Ramos (cell line): Measurements from ENCODE around the gene TRIM54.

Experiments
- in situ Hi-C: fragments of 300-500 bp; cut with MboI; formaldehyde crosslinking; loops from one replicate; pipeline ENCODE4 v1.14.3; 2022; ENCODE audit warnings: low sequenced_read_pairs; ENCODE audit not compliant: unreplicated experiment

Gene TRIM54, protein sequence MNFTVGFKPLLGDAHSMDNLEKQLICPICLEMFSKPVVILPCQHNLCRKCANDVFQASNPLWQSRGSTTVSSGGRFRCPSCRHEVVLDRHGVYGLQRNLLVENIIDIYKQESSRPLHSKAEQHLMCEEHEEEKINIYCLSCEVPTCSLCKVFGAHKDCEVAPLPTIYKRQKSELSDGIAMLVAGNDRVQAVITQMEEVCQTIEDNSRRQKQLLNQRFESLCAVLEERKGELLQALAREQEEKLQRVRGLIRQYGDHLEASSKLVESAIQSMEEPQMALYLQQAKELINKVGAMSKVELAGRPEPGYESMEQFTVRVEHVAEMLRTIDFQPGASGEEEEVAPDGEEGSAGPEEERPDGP

DNA sequence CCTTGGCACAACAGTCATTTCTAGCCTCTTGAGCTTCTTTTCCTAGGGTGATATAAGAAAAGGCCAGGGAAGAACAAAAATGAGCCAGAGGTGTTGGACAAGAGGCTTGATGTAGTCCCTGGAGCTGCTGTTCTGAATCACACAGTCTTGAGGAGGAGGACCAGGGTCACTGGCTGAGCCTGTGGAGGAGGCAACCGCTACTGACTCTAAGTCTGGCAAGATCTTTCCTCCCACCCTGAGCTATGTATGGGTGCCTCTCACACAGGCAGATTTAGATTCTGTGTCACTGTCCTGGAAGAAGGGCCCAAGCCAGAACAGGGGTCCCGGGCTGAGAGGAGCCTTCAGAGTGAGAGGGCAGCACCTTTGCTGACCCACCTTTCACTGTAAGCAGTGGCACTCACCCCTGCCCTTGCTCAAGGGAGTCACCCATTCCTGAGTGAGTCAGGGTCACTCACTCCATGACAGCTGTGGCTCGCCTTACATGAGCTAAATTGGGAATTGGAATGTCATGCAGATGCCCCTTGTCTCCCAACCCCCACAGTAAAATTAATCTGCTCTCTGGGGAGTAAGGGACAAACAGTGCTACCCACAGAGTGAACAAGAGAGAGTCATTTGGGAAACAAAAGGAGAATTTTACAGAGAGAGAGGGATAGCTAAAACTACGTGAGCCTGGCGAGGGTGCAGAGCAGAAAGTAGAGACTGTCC, at the start of gene TRIM54:
Gene TRIM54 (plus strand): TSS at position 575 of the 705 bp plus-strand sequence. CDS start 303 bp downstream, outside the sequence.
- in situ Hi-C loops = loop anchor here (5.0 kb wide), 1 partner anchor 180 kb away; no protein-coding TSS in a partner anchor

DNA sequence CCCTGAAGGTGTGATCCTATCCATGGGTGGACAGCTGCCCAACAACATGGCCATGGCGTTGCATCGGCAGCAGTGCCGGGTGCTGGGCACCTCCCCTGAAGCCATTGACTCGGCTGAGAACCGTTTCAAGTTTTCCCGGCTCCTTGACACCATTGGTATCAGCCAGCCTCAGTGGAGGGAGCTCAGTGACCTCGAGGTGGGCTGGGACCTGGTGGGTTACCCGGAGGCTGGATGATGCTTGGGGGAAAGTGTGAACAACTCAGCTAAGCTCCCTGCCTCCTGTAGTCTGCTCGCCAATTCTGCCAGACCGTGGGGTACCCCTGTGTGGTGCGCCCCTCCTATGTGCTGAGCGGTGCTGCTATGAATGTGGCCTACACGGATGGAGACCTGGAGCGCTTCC, 48.9 kb upstream of the TRIM54 start:
- in situ Hi-C loops = no loop called here

DNA sequence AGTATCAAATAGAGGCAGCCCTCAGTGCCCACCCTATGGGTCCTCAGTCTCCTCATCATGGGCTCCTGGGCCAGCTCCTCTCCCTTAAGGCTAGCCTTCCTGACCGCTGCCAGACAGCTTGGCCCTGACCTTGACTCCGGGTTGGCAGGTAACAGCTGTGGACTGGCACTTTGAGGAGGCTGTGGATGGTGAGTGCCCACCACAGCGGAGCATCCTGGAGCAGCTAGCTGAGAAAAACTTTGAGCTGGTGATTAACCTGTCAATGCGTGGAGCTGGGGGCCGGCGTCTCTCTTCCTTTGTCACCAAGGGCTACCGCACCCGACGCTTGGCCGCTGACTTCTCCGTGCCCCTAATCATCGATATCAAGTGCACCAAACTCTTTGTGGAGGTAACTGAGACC, 46.1 kb upstream of the TRIM54 start:
- in situ Hi-C loops = no loop called here

DNA sequence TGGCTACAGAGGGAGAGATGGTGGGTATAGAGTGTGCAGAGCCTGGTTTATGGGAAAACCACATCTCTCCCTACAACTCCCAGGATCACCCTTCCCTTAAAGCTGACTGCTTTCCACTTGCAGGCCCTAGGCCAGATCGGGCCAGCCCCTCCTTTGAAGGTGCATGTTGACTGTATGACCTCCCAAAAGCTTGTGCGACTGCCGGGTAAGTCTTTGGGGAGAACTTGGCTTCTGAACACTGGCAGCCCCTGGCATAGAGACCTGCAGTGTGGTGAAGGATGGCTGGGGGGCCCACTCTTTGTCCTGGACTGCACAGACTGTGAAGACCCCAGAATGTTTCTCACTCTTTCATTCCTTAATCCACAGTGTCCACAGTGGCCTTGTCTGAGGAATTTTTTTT, 45.6 kb upstream of the TRIM54 start:
- in situ Hi-C loops = no loop called here

DNA sequence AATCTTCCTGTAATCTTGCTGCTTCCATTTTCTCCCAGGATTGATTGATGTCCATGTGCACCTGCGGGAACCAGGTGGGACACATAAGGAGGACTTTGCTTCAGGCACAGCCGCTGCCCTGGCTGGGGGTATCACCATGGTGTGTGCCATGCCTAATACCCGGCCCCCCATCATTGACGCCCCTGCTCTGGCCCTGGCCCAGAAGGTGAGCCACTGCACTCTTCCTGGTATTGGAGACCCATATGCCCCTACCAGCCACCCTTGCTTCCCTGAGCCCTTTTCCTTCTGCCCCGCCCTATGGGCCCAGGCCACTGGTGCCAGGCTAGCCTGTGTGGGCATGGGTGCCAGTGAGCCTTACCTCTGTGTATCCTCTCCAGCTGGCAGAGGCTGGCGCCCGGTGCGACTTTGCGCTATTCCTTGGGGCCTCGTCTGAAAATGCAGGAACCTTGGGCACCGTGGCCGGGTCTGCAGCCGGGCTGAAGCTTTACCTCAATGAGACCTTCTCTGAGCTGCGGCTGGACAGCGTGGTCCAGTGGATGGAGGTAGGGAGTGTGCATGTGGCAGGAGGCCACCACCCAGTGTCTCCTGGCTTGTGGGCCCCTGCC, 44.8 kb upstream of the TRIM54 start:
- in situ Hi-C loops = no loop called here

DNA sequence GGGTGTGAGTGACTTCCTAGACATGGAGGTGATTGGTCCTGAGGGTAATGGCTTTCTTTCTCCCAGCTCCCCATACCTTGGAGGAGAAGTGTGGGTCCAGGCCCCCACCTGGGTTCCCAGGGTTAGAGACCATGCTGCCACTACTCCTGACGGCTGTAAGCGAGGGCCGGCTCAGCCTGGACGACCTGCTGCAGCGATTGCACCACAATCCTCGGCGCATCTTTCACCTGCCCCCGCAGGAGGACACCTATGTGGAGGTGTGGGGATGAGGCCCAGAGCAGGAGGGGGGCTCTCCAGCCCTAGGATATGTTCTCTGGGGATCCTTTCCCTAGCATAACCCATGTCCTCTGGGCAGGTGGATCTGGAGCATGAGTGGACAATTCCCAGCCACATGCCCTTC, 43.3 kb upstream of the TRIM54 start:
- in situ Hi-C loops = no loop called here

DNA sequence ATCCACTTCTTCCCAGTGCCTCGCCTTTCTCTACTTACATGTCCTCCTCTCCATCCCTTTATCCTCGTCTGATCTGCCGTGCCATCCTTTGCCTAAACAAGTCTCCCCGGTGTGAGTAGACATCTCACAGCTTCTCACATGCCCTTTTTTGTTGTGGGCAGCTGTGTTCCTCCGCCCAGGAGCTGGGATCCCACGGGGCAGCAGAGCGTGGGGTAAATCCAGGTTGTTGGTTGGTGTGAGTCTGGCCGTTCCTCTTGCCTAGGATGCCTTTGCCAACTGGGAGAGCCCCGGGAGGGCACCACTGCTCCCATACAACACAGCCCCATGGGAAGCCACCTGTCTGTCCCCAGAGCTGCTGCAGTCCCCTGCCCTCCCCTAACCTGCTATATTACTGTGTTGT, 41.8 kb upstream of the TRIM54 start:
- in situ Hi-C loops = no loop called here

DNA sequence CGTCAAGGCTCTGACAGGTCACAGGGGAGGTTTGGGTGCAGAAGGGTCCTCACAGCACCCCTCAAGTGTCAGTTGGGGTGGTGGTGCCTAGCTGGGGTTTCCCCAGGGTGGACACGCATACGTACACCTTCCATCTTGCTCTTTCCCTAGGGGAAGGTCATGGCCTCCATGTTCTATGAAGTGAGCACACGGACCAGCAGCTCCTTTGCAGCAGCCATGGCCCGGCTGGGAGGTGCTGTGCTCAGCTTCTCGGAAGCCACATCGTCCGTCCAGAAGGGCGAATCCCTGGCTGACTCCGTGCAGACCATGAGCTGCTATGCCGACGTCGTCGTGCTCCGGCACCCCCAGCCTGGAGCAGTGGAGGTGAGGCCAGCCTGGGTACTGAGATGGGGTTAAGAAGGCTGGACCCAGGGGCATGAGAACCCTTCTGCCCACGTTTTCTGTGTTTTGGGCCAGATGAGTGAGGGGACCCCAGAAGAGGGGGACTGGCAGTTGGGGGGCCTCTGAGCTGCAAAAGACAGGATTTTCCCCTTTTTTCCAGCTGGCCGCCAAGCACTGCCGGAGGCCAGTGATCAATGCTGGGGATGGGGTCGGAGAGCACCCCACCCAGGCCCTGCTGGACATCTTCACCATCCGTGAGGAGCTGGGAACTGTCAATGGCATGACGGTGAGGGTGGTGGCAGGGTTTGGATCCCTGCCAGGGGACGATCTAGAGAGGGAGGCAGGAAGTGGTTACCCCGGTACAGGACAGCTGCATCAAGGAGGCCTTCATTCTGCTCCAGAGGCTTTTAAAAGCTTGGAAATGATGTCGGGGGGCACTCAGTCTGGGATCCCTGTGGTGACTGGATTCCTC, 40.2 kb upstream of the TRIM54 start:
- in situ Hi-C loops = no loop called here

DNA sequence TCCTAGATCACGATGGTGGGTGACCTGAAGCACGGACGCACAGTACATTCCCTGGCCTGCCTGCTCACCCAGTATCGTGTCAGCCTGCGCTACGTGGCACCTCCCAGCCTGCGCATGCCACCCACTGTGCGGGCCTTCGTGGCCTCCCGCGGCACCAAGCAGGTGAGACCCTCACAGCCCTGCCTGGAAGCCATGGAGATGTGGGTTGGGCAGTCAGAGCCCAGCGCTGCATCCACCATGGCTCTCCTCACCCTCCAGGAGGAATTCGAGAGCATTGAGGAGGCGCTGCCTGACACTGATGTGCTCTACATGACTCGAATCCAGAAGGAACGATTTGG, 39.6 kb upstream of the TRIM54 start:
- in situ Hi-C loops = no loop called here

DNA sequence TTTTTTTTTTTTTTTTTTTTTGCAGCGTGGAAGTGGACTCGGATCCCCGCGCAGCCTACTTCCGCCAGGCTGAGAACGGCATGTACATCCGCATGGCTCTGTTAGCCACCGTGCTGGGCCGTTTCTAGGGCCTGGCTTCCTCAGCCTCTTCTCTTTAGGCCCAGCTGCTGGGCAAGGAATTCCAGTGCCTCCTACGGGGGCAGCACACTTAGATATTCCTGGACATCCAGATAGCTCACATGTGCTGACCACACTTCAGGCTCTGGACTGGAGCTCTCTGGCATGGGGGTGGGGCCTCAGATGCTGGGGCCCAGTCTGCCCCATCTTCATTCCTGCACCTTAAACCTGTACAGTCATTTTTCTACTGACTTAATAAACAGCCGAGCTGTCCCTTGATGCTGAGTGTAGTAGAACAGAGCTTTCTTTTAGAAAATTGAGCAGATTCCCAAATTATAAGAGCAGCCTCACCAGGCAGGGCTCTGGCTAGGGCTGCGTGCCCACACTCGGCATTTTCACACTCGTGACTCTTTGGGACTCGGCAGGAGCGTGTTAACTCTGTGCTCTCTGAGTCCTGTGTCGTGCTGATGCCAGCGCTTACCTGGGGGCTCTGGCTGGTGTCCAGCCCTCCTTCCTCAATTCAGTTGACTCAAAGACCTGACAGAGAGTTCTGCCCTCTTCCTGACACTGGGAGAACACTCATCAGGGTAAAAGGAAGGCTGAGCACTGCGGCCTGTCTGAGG, 38.7 kb upstream of the TRIM54 start:
- in situ Hi-C loops = no loop called here

DNA sequence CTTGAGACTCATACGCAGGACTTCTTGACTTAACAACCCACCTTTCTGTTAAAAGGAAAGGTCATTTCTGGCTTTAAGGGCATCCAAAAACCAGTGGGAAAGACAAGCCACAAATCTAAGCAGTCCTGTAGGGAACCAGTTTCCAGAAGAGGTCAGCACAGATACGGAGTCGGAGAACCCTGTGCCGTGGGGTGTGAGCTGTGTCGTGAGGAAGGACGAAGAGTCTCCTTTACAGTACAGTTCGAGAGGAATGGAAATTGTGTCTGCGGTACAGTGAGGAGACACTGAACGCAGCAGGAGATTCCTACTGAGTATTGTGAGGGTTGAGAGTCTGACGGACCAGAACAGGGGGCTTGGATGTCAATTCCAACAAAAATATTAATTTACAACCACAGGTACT, 37.1 kb upstream of the TRIM54 start:
- in situ Hi-C loops = no loop called here

DNA sequence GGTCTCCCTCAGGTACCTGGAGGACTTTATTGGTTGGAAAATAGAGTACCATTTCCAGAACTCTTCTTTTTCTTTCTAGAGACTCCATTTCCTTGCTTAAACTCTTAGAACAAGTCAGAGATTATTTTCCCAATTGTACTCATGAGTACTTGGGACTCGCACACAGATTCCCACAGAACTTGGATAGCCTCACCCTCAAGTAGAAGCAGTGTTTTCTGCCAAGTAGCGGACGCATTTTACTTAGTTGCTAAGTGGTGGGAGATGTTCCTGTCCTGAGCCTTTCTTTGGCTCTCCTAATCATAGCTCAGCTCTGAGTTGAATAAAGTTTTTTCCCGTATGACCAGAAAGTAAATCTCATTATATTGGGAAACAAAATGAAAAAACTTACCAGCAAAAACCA, 36.6 kb upstream of the TRIM54 start:
- in situ Hi-C loops = no loop called here

DNA sequence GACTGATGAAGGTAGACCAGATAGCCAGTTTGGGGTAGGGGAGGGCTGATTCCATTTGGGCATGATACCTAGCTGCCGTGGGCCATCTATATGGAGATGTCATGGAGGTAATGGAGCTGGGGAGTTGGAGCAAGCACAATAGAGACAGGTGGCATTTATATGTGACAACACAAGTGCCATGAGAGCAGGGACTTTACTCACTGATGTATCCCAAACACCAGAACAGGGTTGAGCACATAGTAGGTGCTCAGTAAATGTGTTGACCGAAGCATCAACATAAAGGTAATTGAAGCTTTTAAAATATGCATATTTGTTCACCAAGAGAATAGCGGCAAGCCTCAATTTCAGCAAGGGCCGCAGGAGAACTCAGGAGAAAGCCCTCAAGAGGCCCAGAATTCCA, 34.3 kb upstream of the TRIM54 start:
- in situ Hi-C loops = no loop called here

DNA sequence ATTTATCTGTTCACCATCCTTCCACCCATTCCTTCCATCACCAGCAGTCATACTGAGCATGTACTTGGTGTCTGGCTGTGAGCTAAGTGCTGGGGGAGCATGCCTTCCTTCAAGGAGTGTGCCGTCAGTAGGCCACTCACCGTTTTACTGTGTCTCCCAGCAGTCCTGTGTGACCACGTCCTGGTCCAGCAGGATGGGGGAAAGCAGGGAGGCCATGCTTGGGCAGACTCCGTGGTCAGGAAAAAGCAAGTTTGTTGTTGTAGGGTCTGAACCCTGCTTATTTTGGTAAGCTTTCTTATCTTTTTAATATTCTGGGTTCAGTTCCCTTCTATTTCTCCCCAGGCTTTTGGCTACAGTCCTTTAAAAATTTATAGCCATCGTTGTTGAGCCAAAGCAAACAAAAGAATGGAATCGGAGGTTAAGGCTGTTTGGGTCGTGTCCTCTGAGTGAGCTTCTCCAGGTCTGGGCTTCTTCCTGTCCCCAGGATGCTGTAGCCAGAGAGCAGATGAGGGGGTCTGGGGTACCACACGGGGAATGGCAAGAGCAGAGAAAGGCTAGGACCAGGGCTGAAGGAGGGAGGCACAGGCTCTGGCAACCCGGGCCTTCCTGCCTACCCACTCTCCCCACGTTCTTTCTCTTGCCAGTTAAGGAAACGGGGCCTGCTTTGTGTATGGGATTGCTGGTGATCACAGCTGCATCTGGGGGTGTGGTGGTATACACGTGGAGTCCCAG, 32.9 kb upstream of the TRIM54 start:
- in situ Hi-C loops = no loop called here

DNA sequence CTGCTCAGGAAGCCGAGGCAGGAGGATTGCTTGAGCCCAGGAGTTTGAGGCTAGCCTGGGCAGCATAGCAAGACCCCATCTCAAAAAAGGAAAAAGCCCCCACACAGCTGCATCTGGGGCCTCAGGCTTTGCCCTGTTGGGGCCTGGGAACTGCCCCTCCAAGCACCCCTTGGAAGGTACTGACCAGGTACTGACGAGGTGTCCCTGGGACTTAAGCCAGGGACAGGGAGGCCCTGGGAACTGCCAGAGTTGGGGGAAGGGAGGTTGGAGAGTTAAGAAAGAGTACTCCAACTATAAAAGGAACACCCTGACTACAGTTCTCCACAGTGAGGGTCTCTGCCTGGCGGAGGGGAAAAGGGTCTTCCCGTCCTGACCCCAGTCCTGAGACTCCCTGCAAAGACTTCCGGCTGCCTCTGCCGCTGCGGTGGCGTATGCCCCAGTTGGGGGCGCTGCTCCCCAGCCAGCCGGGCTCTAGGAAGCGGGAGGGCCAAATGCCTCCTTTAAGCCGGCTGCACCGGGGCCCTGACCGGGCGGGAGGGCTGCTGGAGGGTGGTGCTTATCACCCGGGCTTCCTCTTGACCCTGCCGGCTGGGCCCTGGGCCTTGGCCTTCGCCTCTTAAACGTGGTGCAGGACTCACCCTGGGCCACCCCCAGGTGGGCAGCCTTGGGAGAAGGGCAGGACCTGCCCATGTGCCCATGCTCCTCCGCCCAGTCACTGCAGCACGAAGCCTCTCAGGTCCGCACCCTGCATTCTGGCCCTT, 32.2 kb upstream of the TRIM54 start:
- in situ Hi-C loops = no loop called here

DNA sequence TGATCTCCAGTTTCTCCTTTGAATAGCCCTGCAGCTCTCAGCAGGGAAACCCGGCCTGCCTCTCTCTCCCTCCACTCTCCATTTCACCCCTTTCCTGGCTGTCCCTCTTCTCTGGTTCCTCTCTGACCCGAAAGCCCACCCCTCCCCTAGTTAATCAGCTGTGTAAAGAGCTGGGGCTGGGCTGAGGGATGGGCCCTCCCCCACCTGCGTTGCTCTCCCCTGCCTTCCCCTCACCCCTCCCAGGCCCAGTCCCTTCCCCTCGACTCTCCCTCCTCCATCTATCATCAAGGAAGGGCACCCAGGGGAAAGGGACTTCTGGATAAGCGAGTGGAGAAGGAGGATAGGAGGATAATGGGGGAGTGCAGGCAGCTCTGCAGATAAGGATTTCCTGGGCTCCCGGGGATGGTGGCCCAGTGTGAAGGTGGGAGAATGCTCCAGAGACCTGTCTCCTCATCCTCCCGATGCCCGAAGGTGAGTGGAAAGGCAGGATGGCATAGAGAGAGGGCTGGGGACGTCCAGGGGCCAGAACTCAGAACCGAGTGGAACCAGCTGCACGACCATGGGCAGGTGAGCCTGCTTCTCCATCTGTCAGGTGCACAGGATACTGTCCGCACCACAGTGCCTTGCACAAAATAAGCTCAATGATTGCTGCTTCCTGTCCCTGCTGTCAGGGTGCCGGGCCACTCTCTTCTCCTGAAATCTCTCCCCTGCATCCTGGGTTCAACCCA, 31.4 kb upstream of the TRIM54 start:
- in situ Hi-C loops = no loop called here

DNA sequence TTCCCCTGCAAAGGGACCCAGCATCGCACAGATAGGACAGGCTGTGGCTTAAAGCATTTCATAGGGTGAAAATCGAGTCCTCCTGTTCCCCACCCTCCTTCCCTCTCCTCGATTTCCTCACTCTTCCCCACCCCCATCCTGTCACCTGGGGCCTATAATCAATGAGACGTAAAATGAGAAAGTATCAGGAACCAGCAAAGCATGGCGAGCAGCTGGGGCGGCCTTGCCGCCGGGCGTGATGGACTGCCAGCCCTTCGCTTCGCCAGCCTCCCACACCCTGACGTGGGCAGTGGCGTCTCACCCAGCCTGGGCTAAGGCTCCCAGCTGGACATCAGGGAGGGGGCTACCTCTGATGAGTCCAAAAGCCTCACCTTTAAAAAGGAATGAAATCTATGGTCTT, 30.5 kb upstream of the TRIM54 start:
- in situ Hi-C loops = no loop called here

DNA sequence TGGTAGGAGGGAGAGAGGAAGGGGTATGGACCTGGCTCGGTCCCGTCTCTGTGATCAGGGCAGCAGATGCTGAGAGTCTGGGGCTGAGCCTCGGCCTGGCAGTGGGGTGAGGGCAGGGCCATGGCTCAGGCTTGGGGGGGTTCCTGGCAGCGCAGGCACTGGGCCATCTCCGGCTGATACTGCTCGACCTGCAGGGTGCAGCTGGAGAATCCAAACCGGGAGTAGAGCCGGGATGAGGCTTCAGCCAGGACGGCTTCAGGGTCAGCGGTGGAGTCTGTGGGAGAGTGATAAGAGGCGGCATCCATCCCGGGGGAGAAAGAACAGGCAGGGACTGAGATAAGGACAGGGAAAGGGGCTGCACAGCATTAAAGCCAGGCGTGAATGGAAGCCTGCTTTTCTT, 27.0 kb upstream of the TRIM54 start:
- in situ Hi-C loops = no loop called here
